Stimulated activated CD4-positive, alpha-beta T cell treated with anti-CD3 and anti-CD28 coated beads, Interleukin-4, amount 100 ng/mL, for 24 hours (primary cell): ENCODE measurements around the gene SAFB2.

Experiments used
- DNase-seq: peaks from one replicate; pipeline ENCODE4 v3.0.0-alpha.2; 2020

The SAFB2 gene

GRCh38 chr19:5622465-5623396 lies at the start of gene SAFB2, which contains the start of gene SAFB:
Gene SAFB2 (minus strand): TSS chr19:5622776. CDS start chr19:5622715, 61 bp downstream.
Gene SAFB (plus strand): TSS chr19:5623083. CDS start chr19:5623206, 123 bp downstream.
- DNase-seq = peak; percentile 99

GRCh38 chr19:5671600-5671999 lies 49.0 kb upstream of the SAFB2 start:
- DNase-seq = no peak

- DNase-seq = no peak
These were observed 46.6 kb upstream of the SAFB2 start for GRCh38 chr19:5669212-5669611.

- no peak for DNase-seq
These were observed 45.2 kb upstream of the SAFB2 start for GRCh38 chr19:5667751-5668271.

- no peak for DNase-seq
These were observed 44.5 kb upstream of the SAFB2 start for GRCh38 chr19:5666921-5667610.

DNA sequence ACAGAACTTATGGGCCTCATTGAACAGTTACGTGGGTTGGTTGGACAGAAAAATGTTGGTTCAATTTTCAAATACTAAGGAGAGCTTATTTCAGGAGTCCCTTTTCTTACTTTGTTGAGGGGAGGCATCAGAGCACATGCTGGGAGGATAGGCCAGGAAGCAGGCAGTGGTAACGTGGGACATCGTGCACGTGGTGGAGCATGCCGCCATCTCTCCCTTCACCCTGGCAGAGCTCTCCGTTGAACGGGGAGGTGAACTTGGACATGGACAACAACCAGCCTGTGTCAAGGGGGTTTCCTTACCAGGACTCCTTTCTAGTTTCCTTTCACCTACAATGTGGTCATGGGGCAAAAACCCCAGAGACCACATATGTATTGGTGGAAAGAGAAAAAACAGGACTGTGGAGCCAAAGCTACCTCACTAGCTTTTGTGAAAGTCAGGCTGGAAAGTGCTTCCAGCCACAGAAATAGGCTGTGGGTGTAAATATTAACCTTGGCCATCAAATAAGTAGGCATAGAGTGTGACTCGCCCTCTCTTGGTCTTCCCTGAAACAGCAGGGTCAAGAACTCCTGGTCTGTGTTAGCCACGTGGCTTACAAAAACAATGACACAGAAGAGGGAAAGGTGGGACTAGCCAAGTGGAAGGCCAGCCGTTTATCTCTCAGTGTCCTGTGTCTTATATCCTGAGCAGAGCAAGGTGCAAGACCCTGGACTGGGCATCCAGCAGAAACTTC lies 43.4 kb upstream of the SAFB2 start:
- no peak for DNase-seq

DNA sequence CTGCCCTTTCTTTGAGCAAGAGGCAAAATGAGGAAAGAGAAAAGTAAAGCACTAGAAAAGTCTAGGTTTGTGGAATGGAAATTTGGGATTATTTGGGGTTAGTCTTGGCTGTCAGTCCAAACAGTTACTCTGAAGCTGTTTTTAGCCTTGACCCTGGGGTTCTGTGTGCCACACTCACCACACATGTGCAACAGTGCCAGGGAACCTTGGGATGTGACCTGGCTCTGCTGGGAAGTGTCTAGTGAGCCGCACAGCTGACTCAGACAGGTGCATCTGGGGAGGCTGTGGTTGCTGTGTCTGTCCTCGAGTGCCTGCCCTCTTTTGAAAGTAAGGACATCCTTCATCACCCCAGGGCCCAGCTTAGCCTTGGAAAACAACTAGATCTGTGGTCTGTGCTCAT lies 41.9 kb upstream of the SAFB2 start:
- no peak for DNase-seq

GRCh38 chr19:5663904-5664303 lies 41.3 kb upstream of the SAFB2 start:
- DNase-seq = no peak

DNA sequence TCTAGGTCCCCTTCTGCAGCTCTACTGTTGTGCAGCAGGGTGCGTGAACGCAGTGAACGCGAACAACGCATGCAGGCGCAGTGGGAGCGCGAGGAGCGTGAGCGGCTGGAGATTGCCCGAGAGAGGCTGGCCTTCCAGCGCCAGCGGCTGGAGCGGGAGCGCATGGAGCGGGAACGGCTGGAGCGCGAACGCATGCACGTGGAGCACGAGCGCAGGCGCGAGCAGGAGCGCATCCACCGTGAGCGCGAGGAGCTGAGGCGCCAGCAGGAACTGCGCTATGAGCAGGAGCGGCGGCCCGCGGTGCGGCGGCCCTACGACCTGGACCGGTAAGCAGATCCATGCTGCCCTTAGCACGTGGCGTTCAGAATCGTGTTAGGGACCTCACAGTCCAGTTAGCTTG lies 38.9 kb upstream of the SAFB2 start:
- DNase-seq = no peak

- no peak for DNase-seq
These were observed 32.8 kb upstream of the SAFB2 start for GRCh38 chr19:5655412-5655811.

DNA sequence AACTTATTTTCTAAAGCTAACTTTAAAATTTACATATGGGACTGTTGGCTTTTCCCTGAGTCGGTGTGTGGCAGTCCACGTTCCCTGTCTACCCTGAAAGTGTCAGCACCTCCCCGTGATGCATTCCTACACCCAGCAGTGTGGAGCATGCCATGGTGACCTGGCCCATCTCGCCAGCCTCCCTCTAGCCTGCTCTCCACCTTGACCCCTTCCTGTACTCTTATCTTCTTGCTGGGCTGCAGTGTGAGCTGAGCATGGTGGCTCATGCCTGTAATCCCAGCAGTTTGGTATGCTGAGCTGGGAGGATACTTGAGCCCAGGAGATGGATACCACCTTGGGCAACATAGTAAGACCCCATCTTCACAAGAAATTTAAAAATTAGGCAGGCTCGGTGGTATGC lies 32.4 kb upstream of the SAFB2 start:
- no peak for DNase-seq

GRCh38 chr19:5652261-5652660 lies 29.7 kb upstream of the SAFB2 start:
- DNase-seq = no peak

GRCh38 chr19:5651361-5651760 lies 28.8 kb upstream of the SAFB2 start:
- DNase-seq = no peak

- DNase-seq = no peak
These were observed 25.9 kb upstream of the SAFB2 start for GRCh38 chr19:5648464-5648863.

GRCh38 chr19:5646703-5647102 lies 24.1 kb upstream of the SAFB2 start:
- no peak for DNase-seq

DNA sequence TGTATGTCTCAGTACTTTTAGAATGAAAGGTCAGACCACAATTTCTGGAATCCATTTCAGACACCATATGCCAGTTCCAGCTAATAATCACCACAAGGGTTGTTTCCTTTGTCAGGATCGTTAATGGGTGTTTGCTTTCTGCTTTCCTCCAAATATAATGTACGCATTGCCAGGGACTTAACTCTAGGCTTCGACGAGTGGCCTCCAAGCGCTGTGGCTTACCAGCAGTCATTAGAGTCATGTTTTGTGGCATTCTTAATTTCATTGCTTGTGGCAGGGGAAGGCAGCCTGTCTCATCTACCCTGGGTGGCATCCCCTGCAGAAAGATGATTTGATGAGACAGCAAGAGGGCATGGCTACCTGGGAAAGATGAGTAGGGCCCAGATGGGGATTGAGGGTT lies 22.8 kb upstream of the SAFB2 start:
- DNase-seq = no peak

DNA sequence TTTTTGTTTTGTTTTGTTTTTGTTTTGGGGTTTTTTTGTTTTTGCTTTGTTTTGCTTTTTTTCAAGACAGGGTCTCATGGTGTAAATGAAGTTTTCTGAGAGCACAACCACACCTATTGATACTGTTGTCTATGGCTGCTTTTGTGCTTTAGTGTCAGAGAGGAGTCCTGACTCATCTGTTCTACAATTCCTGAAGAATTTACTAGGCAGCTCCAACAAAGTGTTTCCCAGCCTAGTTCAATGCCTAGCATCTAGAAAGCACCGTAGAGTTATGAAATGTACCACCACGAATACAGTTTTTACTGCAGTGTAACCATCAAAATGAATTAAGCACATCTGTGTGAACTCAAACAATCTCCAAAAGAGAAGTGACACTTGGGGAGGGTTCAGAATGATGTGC lies 21.5 kb upstream of the SAFB2 start:
- no peak for DNase-seq

- no peak for DNase-seq
These were observed 20.5 kb upstream of the SAFB2 start for GRCh38 chr19:5643060-5643459.

DNA sequence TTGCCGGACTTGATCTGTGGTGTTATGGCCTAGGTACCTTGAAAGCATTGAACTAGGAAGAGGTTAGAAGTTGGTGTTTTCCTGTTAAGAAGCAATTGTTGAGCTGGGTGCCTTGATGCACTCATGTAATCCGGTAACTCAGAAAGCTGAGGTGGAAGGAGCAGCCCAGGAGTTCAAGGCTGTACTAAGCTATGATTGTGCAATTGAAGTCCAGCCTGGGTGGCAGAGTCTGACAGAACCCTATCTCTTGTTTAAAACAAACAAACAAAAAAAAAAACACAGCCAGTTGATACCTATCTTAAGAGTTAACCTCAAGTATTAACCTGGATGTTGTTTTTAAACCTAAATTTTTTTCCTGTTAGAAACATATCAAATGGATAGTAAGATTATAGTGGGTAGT lies 19.6 kb upstream of the SAFB2 start:
- no peak for DNase-seq

DNA sequence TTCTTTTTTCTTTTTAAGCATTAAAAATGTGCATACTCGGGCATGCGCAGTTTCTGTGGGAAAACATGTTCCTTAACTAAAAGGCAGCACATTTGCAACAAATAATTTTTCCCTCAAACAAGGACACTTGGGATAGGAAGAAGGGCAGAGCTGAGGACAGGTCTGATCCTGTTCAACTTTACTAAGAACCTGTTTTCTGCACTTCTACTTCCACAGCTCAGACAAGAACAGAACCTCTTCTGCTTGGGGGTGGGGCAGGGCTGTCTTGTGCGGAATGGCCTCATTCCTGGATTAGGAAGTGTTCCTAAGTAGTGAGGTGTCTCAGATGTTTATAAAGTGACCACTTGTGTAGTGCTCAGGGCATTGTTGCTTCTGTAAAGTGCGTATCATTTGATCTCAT lies 18.6 kb upstream of the SAFB2 start:
- no peak for DNase-seq

- DNase-seq = no peak
These were observed 15.4 kb upstream of the SAFB2 start for GRCh38 chr19:5637971-5638370.

GRCh38 chr19:5635427-5635826 lies 12.9 kb upstream of the SAFB2 start:
- DNase-seq = no peak

DNA sequence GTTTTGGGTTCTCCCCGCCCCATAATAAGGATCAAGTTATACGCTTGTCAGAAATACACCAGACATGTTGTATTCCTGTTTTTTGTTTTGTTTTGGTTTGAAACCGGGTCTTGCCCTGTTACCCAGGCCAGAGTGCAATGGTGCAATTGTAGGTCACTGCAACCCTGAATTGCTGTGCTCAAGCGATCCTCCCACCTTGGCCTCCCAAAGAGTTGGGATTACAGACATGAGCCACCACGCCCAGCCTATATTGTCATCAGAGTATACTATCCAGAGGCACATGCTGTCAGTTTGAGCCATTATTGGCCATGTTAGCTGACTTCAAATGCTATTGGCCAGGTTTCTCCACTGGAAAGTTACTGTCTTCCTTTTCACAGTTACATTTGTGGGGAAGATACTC lies 10.1 kb upstream of the SAFB2 start:
- DNase-seq = no peak
